ENCODE measurements around the gene PKM.
A peak's percentile ranks its signal among the peaks of the same experiment; 100 is the strongest.

The PKM gene

GRCh38 chr15:72200395-72201237 lies 30.4 kb downstream of the PKM start:
- ChIA-PET CTCF (interaction anchor here (0.8 to 5.2 kb wide), 21 partner anchors 10 to 471 kb away, joined by 3 to 31 read pairs (median 4); no protein-coding TSS in a partner anchor), POLR2A (interaction anchor here (0.5 to 2.4 kb wide), 3 partner anchors 26 to 414 kb away, joined by 3 to 8 read pairs (median 4); no protein-coding TSS in a partner anchor)
- no peak for DNase-seq (ENCODE audit: extremely low spot score)
- TF ChIP-seq, protein P1, sequence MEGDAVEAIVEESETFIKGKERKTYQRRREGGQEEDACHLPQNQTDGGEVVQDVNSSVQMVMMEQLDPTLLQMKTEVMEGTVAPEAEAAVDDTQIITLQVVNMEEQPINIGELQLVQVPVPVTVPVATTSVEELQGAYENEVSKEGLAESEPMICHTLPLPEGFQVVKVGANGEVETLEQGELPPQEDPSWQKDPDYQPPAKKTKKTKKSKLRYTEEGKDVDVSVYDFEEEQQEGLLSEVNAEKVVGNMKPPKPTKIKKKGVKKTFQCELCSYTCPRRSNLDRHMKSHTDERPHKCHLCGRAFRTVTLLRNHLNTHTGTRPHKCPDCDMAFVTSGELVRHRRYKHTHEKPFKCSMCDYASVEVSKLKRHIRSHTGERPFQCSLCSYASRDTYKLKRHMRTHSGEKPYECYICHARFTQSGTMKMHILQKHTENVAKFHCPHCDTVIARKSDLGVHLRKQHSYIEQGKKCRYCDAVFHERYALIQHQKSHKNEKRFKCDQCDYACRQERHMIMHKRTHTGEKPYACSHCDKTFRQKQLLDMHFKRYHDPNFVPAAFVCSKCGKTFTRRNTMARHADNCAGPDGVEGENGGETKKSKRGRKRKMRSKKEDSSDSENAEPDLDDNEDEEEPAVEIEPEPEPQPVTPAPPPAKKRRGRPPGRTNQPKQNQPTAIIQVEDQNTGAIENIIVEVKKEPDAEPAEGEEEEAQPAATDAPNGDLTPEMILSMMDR (IDR thresholded peaks at IDR 0.05; ENCODE audit: control extremely low read depth, extremely low read depth, low read depth, missing control alignments): no peak

- TF ChIP-seq, protein P1 (IDR thresholded peaks at IDR 0.05; ENCODE audit: control extremely low read depth, extremely low read depth, low read depth, missing control alignments): peak; percentile 96
- DNase-seq (ENCODE audit: extremely low spot score): peak; percentile 79
- CTCF ChIA-PET: interaction anchor here (0.6 to 5.2 kb wide), 22 partner anchors 11 to 472 kb away, joined by 3 to 31 read pairs (median 5); partner anchors contain the start of gene PKM
- POLR2A ChIA-PET: interaction anchor here (0.5 to 2.4 kb wide), 3 partner anchors 27 to 47 kb away, joined by 3 to 8 read pairs (median 3); no protein-coding TSS in a partner anchor
Observed at GRCh38 chr15:72199721-72200212, 31.2 kb downstream of the PKM start.

DNA sequence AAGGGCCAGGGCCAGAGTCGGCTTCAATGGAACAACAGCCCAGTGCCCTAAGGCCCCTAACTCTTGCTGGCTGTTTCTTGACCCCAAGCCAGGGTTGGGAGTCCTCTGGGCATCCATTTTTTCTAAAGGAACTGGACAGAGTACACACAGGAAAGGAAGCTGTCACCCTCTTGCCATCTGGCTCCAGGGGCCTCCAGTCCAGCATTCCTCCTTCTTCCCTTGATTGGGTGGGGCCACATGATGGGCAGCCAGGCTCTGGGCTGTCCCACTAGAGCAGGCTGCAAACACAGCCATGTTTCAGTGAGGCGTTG lies 31.8 kb downstream of the PKM start:
- ChIA-PET CTCF (interaction anchor here (0.6 to 5.2 kb wide), 17 partner anchors 10 to 472 kb away, joined by 3 to 31 read pairs (median 5); partner anchors contain the start of gene PKM), POLR2A (interaction anchor here (0.5 to 0.7 kb wide), 2 partner anchors 29 to 31 kb away, joined by 3 to 4 read pairs; no protein-coding TSS in a partner anchor)
- DNase-seq (ENCODE audit: extremely low spot score): no peak
- TF ChIP-seq, protein P1 (IDR thresholded peaks at IDR 0.05; ENCODE audit: control extremely low read depth, extremely low read depth, low read depth, missing control alignments): no peak

GRCh38 chr15:72198356-72199204 lies 32.4 kb downstream of the PKM start:
- POLR2A ChIA-PET: interaction anchor here (0.6 to 0.7 kb wide), 3 partner anchors 29 to 1095 kb away, joined by 3 to 4 read pairs (median 3); partner anchors contain the start of gene PKM
- peak; percentile 26 for DNase-seq (ENCODE audit: extremely low spot score)
- TF ChIP-seq, protein P1 (IDR thresholded peaks at IDR 0.05; ENCODE audit: control extremely low read depth, extremely low read depth, low read depth, missing control alignments): no peak
- CTCF ChIA-PET: interaction anchor here (0.8 to 5.2 kb wide), 13 partner anchors 12 to 115 kb away, joined by 3 to 31 read pairs (median 5); partner anchors contain the start of gene PKM

- POLR2A ChIA-PET: interaction anchor here (0.6 kb wide), 1 partner anchor 1094 kb away, joined by 3 read pairs; no protein-coding TSS in a partner anchor
- CTCF ChIA-PET: interaction anchor here (1.0 to 5.2 kb wide), 6 partner anchors 13 to 89 kb away, joined by 3 to 31 read pairs (median 11); partner anchors contain the start of gene PKM
- TF ChIP-seq, protein P1 (IDR thresholded peaks at IDR 0.05; ENCODE audit: control extremely low read depth, extremely low read depth, low read depth, missing control alignments): no peak
- peak; percentile 83 for DNase-seq (ENCODE audit: extremely low spot score)
Observed at GRCh38 chr15:72197460-72198355, 33.3 kb downstream of the PKM start, which contains the start of gene GRAMD2A. Gene GRAMD2A (minus strand): TSS chr15:72197787.

All from GM10248 (cell line).